NCI-H128 (cell line): ENCODE results near the gene CMSS1.

Experiments used
- DNase-seq: peaks from one replicate; lab custom pipeline; 2025; ENCODE audit not compliant: unreplicated experiment; lab: John Stamatoyannopoulos, UW

The CMSS1 gene

GRCh38 chr3:99978221-99978620 is 160.6 kb downstream of the CMSS1 start:
- DNase-seq: no peak

DNA sequence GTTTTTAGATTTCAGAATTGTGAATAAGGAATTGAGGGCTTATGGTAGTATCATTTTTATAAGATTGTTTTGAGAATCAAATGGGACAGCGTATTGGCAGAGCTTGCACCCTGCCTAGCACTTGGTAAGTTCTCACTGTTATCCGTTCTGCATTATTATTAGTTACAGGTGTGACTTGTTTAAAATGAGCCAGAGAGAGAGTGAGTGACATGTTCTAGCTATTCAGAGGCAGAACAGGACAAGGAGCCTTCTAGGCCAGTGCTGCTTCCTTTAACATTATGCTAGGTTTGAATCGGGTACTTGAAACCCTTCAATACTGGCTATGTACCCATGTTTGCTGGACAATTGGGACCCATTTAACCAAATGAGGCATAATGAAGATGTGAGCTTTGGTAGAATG is 162.9 kb downstream of the CMSS1 start:
- DNase-seq: no peak

DNA sequence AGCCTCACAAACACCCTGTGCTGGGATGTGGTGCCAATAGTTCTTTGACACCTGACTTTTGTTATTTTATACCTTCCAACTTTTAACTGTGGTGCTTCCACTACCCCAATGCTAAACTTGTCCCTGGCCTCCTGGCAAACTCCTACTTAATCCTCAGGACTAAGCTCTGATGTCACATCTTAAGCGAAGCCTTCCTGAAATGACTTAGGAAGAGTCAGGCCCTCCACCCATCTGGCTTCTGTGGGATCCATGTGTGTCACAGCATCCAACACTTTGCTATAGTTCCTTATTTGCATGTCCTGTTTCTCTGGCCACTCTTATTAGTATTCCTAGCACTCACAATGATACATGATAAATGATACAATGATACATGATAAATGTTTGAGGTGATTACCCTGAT is 163.5 kb downstream of the CMSS1 start:
- DNase-seq: no peak

DNA sequence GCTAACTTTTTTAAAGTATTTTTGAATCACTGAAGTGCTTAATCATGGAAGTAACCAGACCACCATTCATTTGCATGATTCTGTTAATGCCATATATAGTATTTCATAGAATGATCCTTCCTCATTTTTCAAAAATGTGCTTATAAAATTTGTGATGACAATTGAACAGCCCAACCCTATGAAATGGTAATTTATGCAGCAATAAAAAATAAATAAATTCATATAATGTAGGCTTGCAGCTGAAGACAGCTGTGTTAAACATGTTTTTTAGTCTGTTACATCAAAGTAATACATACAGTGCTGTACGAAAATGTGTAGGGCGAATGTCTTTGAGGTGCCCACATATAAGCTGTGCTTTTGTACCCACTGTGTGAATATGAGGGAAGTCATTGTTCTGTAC is 165.0 kb downstream of the CMSS1 start:
- DNase-seq: no peak

- no peak for DNase-seq
These were observed 166.5 kb downstream of the CMSS1 start for GRCh38 chr3:99984139-99984538.

DNA sequence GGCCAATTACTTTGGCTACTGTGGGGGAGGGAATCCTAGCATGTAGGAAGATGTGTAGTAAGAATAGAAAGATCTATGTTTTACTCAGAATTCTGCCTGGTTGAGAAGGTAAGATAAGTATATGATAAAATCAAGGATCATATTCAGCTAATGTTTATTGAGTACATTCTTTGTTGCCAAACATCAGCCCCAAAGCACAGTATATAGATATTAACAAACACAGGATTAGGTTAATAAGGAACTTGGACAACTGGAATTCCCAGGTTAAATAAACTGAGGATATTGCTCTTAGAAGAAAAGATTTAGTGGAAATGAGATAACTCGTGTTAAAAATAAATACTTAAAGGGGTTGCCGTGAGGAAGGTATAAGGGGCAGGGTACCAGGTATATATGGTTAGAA is 167.0 kb downstream of the CMSS1 start:
- DNase-seq: no peak

DNA sequence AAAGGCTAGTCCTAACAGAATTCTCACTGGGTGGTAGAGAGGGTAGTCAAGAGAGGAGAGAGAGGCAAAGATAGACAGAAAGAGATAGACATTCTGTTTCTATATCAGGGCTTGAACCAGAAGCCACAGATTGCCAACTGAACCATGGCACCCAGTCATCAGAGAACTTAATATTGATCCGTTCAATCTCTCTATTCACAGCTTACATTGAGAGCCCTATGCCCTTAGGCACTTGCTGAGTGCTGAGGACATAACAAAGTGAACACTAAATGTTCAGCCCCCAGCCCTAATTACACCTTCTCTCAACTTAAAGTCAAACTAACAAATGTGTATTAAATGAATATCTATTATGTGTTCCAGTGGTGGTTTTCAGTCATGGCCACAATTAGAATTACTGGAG is 172.5 kb downstream of the CMSS1 start:
- DNase-seq: no peak

- DNase-seq: no peak
These were observed 179.6 kb downstream of the CMSS1 start for GRCh38 chr3:99997293-99997692.

GRCh38 chr3:99999536-99999935 is 181.9 kb downstream of the CMSS1 start:
- no peak for DNase-seq

DNA sequence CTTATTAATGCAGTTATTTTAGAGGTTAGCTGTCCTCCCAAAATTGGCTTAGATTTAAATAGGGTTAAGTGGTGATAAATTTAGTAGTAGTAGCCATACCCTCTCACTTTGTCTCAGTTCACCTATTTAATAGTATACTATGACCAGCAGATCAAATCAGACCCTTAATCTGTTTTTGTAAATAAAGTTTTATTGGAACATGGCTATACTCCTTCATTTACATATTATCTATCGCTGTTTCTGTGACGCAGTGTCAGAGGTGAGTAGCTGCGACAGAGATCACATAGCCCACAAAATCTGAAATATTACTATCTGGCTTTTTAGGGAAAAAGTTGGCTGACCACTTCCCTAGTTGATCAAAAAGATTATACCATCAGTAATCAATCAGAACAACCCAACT is 183.4 kb downstream of the CMSS1 start:
- no peak for DNase-seq

- DNase-seq: no peak
These were observed 184.0 kb downstream of the CMSS1 start for GRCh38 chr3:100001526-100002270.

GRCh38 chr3:100002599-100003350 is 185.1 kb downstream of the CMSS1 start:
- DNase-seq: no peak

DNA sequence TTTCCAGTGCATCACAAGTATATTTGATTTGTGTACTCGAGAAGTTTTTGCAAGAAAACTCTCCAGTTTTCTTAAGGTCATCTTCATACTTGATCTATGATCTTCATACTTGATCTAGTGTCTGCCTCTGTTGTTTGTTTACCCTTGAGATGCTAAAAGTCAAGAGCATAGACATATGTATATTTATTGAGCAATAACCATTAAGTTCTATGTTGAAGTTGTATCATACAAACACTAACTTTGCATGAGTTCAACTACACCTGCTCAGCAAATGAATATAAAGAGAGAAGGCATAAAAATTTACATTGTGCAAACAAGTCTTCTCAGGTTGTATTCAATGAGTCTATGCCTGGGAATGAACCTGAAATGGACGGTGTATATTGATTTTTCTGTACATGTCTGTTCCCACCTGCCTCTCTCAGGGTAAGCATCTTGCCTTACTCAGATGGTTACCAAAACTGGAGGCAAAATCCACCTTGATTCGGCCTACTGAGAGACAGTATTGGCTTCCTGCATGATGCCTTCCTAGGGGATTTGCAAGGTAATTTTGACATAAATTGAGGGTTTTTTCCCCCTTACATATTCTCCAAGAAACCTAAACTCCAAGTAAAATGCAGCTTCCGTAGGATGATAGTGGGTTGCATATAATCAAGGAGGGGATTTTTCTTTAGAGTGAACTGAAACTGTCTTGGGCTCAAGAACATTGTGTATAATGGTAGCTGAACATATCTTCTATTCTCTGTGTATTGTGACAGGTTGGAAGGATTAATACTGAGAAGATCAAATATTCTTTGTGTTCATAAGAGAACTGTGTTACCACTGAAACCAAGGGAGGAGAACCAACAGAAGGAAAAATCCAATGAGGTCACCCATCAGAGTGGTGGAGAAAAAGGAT is 186.2 kb downstream of the CMSS1 start:
- no peak for DNase-seq

DNA sequence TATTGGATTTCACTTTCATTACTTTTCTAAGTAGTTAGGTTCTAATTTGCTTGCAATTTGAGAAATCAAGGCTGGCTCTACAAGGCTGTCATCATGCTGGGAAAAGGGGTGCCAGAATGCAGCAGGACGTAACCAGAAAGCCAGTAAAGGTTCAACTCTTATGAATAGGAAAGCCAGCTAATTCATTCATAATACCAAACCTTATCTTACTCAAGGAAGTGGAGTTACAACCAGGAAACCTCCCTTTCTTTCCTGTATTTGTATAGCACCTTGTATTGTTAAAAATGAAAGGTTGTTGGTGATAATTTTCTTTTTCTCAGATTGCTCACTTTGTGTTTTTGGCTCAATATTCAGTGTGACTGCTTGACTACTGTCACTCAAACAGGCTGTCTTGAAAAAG is 187.3 kb downstream of the CMSS1 start:
- DNase-seq: no peak

DNA sequence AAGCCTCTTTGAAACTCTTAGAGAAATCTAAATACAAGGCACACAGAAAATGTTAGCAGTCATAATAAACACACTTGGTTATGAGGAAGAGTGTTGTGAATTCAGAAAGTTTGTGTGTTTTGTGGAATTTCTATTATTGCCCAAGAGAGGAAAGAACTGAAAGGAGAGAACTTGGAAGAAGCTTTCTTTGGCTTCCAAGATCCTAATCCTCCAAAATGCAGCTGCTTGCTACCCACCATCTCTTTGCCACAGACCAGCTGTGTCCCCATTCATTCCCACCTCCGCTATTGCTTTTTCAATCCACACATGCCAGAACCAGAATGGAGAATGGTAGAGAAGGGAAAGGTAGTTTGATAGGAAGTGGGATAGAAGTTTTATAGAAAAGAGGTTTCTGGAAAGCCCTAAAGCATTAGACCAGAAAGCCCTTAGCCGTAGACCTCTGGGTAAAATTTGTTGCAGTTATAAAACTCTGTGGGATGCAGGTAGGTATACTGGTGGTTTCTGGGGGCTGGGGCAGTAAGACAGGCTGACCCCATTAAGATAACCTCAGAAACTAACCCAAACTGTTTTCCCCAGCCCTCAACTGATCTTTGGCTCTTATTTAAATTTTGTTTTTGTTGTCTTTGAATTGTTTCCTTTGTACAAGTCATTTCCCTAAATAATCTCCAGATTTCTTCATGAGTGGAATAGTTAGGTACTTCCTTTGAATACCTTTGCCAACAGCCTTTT is 188.2 kb downstream of the CMSS1 start:
- no peak for DNase-seq

DNA sequence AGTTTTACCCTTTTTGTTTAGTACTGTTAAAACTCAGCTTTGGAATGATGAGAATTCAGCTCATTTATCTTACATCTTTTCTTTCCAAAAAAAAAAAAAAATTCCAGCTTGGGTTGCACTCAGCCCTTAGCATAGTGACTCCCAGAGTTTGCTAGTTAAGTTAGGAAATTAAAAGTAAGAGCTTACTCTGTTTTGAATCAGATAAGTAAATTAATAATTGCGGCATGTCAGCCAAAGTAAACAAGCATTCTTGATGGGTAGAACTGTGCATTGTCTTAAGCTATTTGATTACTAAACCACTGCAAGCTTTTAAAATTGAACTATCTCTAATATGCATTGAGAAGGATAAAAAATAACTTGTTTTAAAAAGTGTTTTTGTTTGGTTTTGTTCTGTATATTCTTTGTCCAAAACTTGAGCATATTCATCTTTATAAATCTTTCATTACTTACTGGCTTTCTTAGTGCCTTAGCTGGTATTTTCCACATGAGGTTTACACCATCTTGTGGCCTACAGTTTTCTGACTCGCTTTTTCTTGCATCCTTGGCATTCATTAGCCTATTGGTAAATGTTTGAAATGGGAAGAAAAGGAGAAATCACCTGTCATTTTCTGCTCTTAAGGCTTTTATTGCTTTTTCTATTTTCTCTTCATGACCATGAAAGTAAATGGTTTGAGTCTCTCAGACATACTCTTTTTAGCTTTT is 189.1 kb downstream of the CMSS1 start:
- no peak for DNase-seq

GRCh38 chr3:100007313-100007712 is 189.7 kb downstream of the CMSS1 start:
- DNase-seq: no peak

- DNase-seq: no peak
These were observed 190.5 kb downstream of the CMSS1 start for GRCh38 chr3:100008081-100008698.

GRCh38 chr3:100009276-100010086 is 191.8 kb downstream of the CMSS1 start:
- no peak for DNase-seq
